HepG2 (cell line): ENCODE data around the gene ALCAM. TPM values are rescaled to one million over a fixed set of nuclear protein-coding genes. Genes with fewer than 3 reads are reported as not detected.
A peak's percentile ranks its signal among the peaks of the same experiment; 100 is the strongest.

ENCODE experiments used
- ARID2 ChIP-seq: sonication (generic); formaldehyde crosslinking; IDR thresholded peaks from 2 replicates; pipeline ENCODE4 v1.8.1; 2022; ENCODE audit warnings: mild to moderate bottlenecking, missing genetic modification reagents, borderline replicate concordance
- HHEX ChIP-seq: IDR thresholded peaks from 2 replicates; pipeline ENCODE4 v1.6.1; 2016; ENCODE audit warnings: control low read depth
- HNRNPK ChIP-seq: fragments of 200-400 bp; formaldehyde crosslinking; IDR thresholded peaks from 2 replicates; pipeline ENCODE4 v1.6.1; 2018; ENCODE audit warnings: low read length, low read depth, moderate library complexity, mild to moderate bottlenecking; ENCODE audit not compliant: poor library complexity, severe bottlenecking
- HOXD1 ChIP-seq: sonication (generic); formaldehyde crosslinking; IDR thresholded peaks from 2 replicates; pipeline ENCODE4 v1.5.0; 2020; ENCODE audit warnings: missing genetic modification reagents
- MLXIP ChIP-seq: sonication (generic); formaldehyde crosslinking; IDR thresholded peaks from 2 replicates; pipeline ENCODE4 v1.9.0; 2021; ENCODE audit warnings: missing genetic modification reagents, borderline replicate concordance
- NFIB ChIP-seq: sonication (generic); formaldehyde crosslinking; IDR thresholded peaks from 2 replicates; pipeline ENCODE4 v1.9.0; 2021; ENCODE audit warnings: missing genetic modification reagents, mild to moderate bottlenecking, borderline replicate concordance
- PCBP2 ChIP-seq: fragments of 200-400 bp; formaldehyde crosslinking; optimal IDR thresholded peaks from 2 replicates; pipeline ENCODE3; 2018; ENCODE audit warnings: low read length, low read depth; ENCODE audit not compliant: poor library complexity, severe bottlenecking
- PTBP1 ChIP-seq: fragments of 200-400 bp; formaldehyde crosslinking; IDR thresholded peaks from 2 replicates; pipeline ENCODE4 v1.6.1; 2018; ENCODE audit warnings: low read length, low read depth; ENCODE audit not compliant: poor library complexity, severe bottlenecking
- REPIN1 ChIP-seq: sonication (generic); formaldehyde crosslinking; IDR thresholded peaks from 2 replicates; pipeline ENCODE4 v1.8.0; 2022; ENCODE audit warnings: missing genetic modification reagents, low read depth, mild to moderate bottlenecking, borderline replicate concordance
- RORA ChIP-seq: sonication (generic); formaldehyde crosslinking; IDR thresholded peaks from 2 replicates; pipeline ENCODE4 v1.5.0; 2020; ENCODE audit warnings: mild to moderate bottlenecking, missing genetic modification reagents, moderate library complexity
- TMF1 ChIP-seq: sonication (generic); formaldehyde crosslinking; IDR thresholded peaks from 2 replicates; pipeline ENCODE4 v1.8.1; 2022; ENCODE audit warnings: low read depth, missing genetic modification reagents
- ZBTB21 ChIP-seq: sonication (generic); formaldehyde crosslinking; IDR thresholded peaks from 2 replicates; pipeline ENCODE4 v1.4.0; 2020; ENCODE audit warnings: missing genetic modification reagents
- ZFAT ChIP-seq: sonication (generic); formaldehyde crosslinking; conservative IDR thresholded peaks from 2 replicates; pipeline ENCODE4 v1.8.1; 2023; ENCODE audit warnings: missing genetic modification reagents, inconsistent platforms
- ZFP62 ChIP-seq: sonication (generic); formaldehyde crosslinking; IDR thresholded peaks from 2 replicates; pipeline ENCODE4 v1.4.0; 2020; ENCODE audit warnings: missing genetic modification reagents
- ZNF121 ChIP-seq: sonication (generic); formaldehyde crosslinking; IDR thresholded peaks from 2 replicates; pipeline ENCODE4 v1.5.0; 2020; ENCODE audit warnings: mild to moderate bottlenecking, missing genetic modification reagents
- ZNF569 ChIP-seq: sonication (generic); formaldehyde crosslinking; IDR thresholded peaks from 2 replicates; pipeline ENCODE4 v1.5.0; 2020; ENCODE audit warnings: mild to moderate bottlenecking, missing genetic modification reagents, moderate library complexity, borderline replicate concordance
- ZNF75D ChIP-seq: sonication (generic); formaldehyde crosslinking; IDR thresholded peaks from 2 replicates; pipeline ENCODE4 v1.8.1; 2023; ENCODE audit warnings: missing genetic modification reagents, mild to moderate bottlenecking, borderline replicate concordance
- ZSCAN21 ChIP-seq: sonication (generic); formaldehyde crosslinking; IDR thresholded peaks from 2 replicates; pipeline ENCODE4 v1.8.0; 2022; ENCODE audit warnings: mild to moderate bottlenecking, missing genetic modification reagents, moderate library complexity, borderline replicate concordance
- polyA plus RNA-seq, 8 experiments: library from polyadenylated mRNA; depleted of rRNA in 3 of 8; stranded (reverse) in 7 of 8; unstranded in 1 of 8; fragments of >200 nt; fragmentation: Illumina TruSeq in 4 of 8; extraction: Trizol in 4 of 8; gene quantifications; 2 replicates each; pipeline versions ENCODE4 v1.2.1 to v1.2.3, GENCODE V29; 2011 to 2016; ENCODE audit warnings: low read depth in 4 of 8, missing spikeins in 1 of 8, mixed read lengths in 1 of 8; ENCODE audit not compliant: insufficient read depth in 1 of 8
- total RNA-seq, 5 experiments: library from RNA; depleted of rRNA; stranded (reverse); fragments of >200 nt; fragmentation: Illumina TruSeq; extraction: Trizol; gene quantifications; 2 replicates each; pipeline ENCODE4 v1.2.3, GENCODE V29; 2016; ENCODE audit warnings: low read depth in 1 of 5
- TF ChIP-seq, protein P1 (sequence below): sonication (generic); formaldehyde crosslinking; IDR thresholded peaks from 2 replicates; pipeline ENCODE4 v1.8.0; 2022; ENCODE audit warnings: missing genetic modification reagents, mild to moderate bottlenecking, inconsistent platforms, borderline replicate concordance
- TF ChIP-seq, protein P2 (sequence below): sonication (generic); formaldehyde crosslinking; conservative IDR thresholded peaks from 2 replicates; pipeline ENCODE4 v1.5.0; 2020; ENCODE audit warnings: missing genetic modification reagents
- TF ChIP-seq, protein P3 (sequence below): sonication (generic); formaldehyde crosslinking; IDR thresholded peaks from 2 replicates; pipeline ENCODE4 v1.5.1; 2020; ENCODE audit warnings: missing genetic modification reagents, mild to moderate bottlenecking, borderline replicate concordance
- TF ChIP-seq, protein P4 (sequence below): sonication (generic); formaldehyde crosslinking; IDR thresholded peaks from 2 replicates; pipeline ENCODE4 v1.4.0; 2020; ENCODE audit warnings: missing genetic modification reagents

Gene ALCAM
- total and polyA plus RNA-seq, 2 of the 13 experiments (the other 11 are each of a cell fraction or from before 2014, with no cell fraction given), result 26.0 to 33.1 TPM

- TF ChIP-seq, protein P1, sequence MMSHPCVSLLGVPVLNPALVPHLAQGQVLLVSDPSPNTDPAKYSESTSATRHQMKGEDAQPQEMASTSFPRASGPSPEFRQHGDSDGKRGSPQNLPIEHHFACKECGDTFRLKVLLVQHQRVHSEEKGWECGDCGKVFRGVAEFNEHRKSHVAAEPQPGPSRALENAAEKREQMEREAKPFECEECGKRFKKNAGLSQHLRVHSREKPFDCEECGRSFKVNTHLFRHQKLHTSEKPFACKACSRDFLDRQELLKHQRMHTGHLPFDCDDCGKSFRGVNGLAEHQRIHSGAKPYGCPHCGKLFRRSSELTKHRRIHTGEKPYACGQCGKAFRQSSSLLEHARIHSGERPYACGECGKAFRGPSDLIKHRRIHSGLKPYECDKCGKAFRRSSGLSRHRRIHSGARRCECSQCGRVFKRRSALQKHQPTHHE (CRISPR knock-in tag), result 0 out of 2 replicates have a peak, but pooled peaks have one; percentile 42
- no peak; the same call in 1 of the 2 replicates for TF ChIP-seq ZSCAN21 (CRISPR knock-in tag)
- no peak for TF ChIP-seq ZBTB21 (CRISPR knock-in tag)
- no peak for TF ChIP-seq ZNF569 (CRISPR knock-in tag)
- peak; percentile 83 for TF ChIP-seq HOXD1
- no peak for TF ChIP-seq HNRNPK
- TF ChIP-seq ZNF75D (CRISPR knock-in tag), result no peak
- TF ChIP-seq HHEX (CRISPR knock-in tag), result peak; percentile 97
- no peak for TF ChIP-seq PTBP1
- no peak for TF ChIP-seq TMF1 (CRISPR knock-in tag)
- TF ChIP-seq ZFP62, result no peak
- no peak for TF ChIP-seq NFIB (CRISPR knock-in tag)
- TF ChIP-seq, protein P2, sequence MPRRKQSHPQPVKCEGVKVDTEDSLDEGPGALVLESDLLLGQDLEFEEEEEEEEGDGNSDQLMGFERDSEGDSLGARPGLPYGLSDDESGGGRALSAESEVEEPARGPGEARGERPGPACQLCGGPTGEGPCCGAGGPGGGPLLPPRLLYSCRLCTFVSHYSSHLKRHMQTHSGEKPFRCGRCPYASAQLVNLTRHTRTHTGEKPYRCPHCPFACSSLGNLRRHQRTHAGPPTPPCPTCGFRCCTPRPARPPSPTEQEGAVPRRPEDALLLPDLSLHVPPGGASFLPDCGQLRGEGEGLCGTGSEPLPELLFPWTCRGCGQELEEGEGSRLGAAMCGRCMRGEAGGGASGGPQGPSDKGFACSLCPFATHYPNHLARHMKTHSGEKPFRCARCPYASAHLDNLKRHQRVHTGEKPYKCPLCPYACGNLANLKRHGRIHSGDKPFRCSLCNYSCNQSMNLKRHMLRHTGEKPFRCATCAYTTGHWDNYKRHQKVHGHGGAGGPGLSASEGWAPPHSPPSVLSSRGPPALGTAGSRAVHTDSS, result no peak
- no peak for TF ChIP-seq ZNF121 (CRISPR knock-in tag)
- TF ChIP-seq, protein P3, sequence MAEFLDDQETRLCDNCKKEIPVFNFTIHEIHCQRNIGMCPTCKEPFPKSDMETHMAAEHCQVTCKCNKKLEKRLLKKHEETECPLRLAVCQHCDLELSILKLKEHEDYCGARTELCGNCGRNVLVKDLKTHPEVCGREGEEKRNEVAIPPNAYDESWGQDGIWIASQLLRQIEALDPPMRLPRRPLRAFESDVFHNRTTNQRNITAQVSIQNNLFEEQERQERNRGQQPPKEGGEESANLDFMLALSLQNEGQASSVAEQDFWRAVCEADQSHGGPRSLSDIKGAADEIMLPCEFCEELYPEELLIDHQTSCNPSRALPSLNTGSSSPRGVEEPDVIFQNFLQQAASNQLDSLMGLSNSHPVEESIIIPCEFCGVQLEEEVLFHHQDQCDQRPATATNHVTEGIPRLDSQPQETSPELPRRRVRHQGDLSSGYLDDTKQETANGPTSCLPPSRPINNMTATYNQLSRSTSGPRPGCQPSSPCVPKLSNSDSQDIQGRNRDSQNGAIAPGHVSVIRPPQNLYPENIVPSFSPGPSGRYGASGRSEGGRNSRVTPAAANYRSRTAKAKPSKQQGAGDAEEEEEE (CRISPR knock-in tag), result no peak
- peak; percentile 86 for TF ChIP-seq REPIN1 (CRISPR knock-in tag)
- TF ChIP-seq, protein P4, sequence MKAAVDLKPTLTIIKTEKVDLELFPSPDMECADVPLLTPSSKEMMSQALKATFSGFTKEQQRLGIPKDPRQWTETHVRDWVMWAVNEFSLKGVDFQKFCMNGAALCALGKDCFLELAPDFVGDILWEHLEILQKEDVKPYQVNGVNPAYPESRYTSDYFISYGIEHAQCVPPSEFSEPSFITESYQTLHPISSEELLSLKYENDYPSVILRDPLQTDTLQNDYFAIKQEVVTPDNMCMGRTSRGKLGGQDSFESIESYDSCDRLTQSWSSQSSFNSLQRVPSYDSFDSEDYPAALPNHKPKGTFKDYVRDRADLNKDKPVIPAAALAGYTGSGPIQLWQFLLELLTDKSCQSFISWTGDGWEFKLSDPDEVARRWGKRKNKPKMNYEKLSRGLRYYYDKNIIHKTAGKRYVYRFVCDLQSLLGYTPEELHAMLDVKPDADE (CRISPR knock-in tag), result no peak
- TF ChIP-seq MLXIP (CRISPR knock-in tag), result no peak
- TF ChIP-seq PCBP2, result no peak
- no peak for TF ChIP-seq ARID2 (CRISPR knock-in tag)
- no peak for TF ChIP-seq RORA
- TF ChIP-seq ZFAT, result no peak
These were observed 136.5 kb downstream of the ALCAM start (continued) for GRCh38 chr3:105503191-105503593.
